ENCODE measurements around the gene GRAMD4.

- TF ChIP-seq CTCF (IDR thresholded peaks at IDR 0.05) = no peak
- no peak for TF ChIP-seq POLR2A (IDR thresholded peaks at IDR 0.05)
Measured at GRCh38 chr22:46697811-46698515, 77.8 kb downstream of the GRAMD4 start.

Data from breast epithelium (tissue), 3 donors.